ENCODE results near the gene LRCOL1. TPM values are rescaled to one million over a fixed set of nuclear protein-coding genes. Genes with fewer than 3 reads are reported as not detected.
A peak's percentile ranks its signal among the peaks of the same experiment; 100 is the strongest.

LRCOL1 gene
- total and polyA plus RNA-seq, 7 donors = 0.13 to 0.32 TPM; not detected in 5

DNA sequence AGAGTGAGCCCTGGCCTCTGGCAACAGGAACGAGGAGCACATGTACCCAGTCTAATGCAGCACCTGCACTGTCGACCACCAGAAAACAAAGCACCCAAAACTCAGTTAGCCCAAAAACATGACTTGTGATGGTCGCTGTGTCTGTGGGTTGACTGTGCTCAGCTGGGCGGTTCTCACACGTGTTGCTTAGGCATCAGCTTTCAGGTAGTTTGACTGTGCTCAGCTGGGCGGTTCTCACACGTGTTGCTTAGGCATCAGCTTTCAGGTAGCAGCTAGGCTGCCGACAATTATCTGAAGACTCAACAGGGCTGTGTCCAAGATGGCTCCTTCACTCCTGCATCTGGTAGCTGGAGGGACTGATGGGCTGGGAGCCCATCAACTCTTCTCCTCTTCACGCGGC is 1.2 kb upstream of the LRCOL1 start:
- Histone ChIP-seq H3K4me3 (no peak overlapping the region), H3K27me3 (ENCODE audit: insufficient read depth in 3 of 3, low read length in 2 of 3) (peaks cover 0 to 71% (median 20%) of the 10 kb centered on the region in 3 donors), H3K36me3 (ENCODE audit: insufficient read depth in 1 of 2, low read depth in 1 of 2) (no peaks in the 10 kb centered on the region), H3K4me1 (no peaks in the 10 kb centered on the region), H3K9me3 (peaks cover 3% of the 10 kb centered on the region), H3K27ac (no peak overlapping the region)
- intact Hi-C loops (cut with DNase I) = loop anchor here (5.0 to 10.0 kb wide), 2 partner anchors 194 to 457 kb away; no protein-coding TSS in a partner anchor
- TF ChIP-seq, protein P1, sequence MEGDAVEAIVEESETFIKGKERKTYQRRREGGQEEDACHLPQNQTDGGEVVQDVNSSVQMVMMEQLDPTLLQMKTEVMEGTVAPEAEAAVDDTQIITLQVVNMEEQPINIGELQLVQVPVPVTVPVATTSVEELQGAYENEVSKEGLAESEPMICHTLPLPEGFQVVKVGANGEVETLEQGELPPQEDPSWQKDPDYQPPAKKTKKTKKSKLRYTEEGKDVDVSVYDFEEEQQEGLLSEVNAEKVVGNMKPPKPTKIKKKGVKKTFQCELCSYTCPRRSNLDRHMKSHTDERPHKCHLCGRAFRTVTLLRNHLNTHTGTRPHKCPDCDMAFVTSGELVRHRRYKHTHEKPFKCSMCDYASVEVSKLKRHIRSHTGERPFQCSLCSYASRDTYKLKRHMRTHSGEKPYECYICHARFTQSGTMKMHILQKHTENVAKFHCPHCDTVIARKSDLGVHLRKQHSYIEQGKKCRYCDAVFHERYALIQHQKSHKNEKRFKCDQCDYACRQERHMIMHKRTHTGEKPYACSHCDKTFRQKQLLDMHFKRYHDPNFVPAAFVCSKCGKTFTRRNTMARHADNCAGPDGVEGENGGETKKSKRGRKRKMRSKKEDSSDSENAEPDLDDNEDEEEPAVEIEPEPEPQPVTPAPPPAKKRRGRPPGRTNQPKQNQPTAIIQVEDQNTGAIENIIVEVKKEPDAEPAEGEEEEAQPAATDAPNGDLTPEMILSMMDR (IDR thresholded peaks at IDR 0.05) = no peak
- no peak for ATAC-seq
- DNase-seq = no peak
- 92 to 95% (median 93%) methylated on average over 10 of the region's 10 CpGs for WGBS, 3 donors

DNA sequence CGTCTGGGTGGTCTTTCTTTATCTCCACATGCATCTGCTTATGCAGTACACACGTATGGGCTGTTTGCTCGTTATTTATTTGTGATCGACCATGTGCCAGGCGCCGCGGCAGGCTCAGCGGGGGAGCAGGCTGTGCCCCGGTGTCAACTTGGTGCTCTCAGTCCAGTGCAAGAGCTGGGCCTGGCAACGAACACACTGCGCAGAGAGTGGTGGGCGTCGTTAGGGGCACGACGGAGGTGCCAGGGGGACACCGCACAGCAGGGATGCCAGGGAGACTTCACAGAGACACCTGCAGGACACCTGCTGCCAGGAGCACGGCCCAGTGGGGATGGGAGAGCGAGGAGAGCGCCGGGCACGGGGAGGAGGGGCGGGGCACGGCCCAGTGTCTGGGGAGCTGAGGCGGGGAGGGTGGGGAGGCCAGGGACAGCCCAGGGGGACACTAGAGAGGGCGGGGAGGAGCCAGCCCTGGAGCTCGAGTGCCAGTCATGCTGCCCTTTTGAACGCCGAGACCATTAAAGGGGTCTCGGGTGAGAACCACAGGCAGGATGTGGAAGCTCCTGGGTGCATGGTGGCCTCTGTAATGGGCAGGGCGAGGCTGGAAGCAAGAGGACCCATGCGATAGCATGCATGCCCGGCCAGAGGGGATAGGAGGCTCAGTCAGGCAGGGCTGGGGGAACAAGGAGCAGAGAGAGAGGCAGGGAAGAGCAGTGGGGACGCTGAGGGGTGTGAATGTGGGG is 652 bp upstream of the LRCOL1 start:
- Histone ChIP-seq H3K27me3 (ENCODE audit: insufficient read depth in 3 of 3, low read length in 2 of 3) (peaks cover 0 to 71% (median 19%) of the 10 kb centered on the region in 3 donors), H3K9me3 (peaks cover 3% of the 10 kb centered on the region), H3K36me3 (ENCODE audit: insufficient read depth in 1 of 2, low read depth in 1 of 2) (no peaks in the 10 kb centered on the region), H3K4me1 (no peaks in the 10 kb centered on the region), H3K27ac (no peak overlapping the region), H3K4me3 (no peak overlapping the region)
- ATAC-seq = no peak
- intact Hi-C loops (cut with DNase I) = loop anchor here (5.0 to 10.0 kb wide), 2 partner anchors 194 to 456 kb away; no protein-coding TSS in a partner anchor
- TF ChIP-seq, protein P1 (IDR thresholded peaks at IDR 0.05) = no peak
- DNase-seq = no peak
- 75 to 82% (median 76%) methylated on average over 33 of the region's 33 CpGs for WGBS, 3 donors

DNA sequence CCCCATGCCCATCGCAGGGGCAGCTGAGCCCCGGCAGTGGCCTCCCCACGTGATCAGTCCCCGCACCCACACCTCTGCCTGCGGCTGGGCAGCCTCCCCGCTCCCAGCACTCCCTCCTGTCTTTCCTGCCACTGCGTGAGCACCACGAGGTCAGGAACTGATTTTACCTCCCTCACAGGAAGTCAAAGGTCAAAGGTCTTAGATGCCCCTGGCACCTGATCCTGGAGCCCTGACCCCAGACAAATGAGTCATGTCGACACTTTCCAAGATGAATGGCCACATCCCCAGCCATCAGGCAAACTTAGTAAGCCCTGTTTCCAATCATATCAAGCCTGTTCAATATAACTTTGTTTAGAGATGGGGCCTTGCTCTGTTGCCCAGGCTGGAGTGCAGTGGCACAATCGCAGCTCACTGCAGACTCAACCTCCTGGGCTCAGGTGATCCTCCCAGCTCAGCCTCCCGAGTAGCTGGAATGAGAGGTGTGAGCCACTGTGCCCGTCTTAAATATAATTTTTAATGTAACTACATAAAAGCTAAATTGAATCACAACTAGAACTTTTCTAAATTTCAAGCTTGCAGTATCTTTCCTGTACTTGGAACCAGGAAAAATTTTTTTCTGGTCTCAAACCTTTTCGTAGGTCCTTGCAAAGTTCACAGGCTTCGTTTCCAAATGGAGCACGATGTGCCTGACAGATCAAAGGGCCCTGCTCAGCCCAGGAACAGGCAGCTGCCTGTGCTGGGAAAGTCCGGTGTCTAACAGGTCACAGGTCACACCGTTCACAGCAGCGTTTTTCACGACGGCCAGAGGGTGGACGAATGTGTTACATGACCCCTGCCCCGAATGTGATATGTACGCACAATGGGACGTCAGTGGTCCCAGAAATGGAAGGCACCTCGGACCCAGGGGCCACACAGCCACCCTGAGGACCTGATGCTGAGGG is 1.9 kb downstream of the LRCOL1 start:
- peak in 1 of 2 donors; percentile 34 for DNase-seq
- TF ChIP-seq, protein P1 (IDR thresholded peaks at IDR 0.05) = no peak
- WGBS, 3 donors = 50 to 58% (median 51%) methylated on average over 25 of the region's 25 CpGs
- Histone ChIP-seq H3K9me3 (peaks cover 3% of the 10 kb centered on the region), H3K4me1 (no peaks in the 10 kb centered on the region), H3K27me3 (ENCODE audit: insufficient read depth in 3 of 3, low read length in 2 of 3) (peaks cover 0 to 85% (median 28%) of the 10 kb centered on the region in 3 donors), H3K4me3 (no peak overlapping the region), H3K36me3 (ENCODE audit: insufficient read depth in 1 of 2, low read depth in 1 of 2) (no peaks in the 10 kb centered on the region), H3K27ac (no peak overlapping the region)
- intact Hi-C loops (cut with DNase I) = no loop called here
- no peak for ATAC-seq

DNA sequence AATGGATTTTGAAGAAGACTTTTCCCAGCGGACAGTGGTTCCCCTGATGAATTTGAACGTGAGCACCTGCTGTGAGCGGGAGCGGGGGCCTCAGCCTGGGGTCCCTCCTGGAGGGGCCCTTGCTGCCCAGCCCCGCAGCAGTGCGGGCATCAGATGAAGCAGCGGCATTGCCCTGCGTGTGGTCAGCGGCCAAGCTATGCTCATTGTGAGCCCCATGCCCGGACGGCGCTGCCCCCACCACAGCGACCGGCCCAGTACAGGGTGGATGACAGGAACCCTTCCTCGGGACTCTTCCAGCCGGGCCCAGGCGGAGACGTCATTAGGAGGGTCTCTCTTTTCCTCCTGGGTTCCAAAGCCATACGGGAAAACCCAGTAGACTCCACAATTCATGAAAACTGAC is 3.5 kb downstream of the LRCOL1 start:
- Histone ChIP-seq H3K9me3 (no peaks in the 10 kb centered on the region), H3K4me3 (no peak overlapping the region), H3K36me3 (ENCODE audit: insufficient read depth in 1 of 2, low read depth in 1 of 2) (no peaks in the 10 kb centered on the region), H3K27ac (no peak overlapping the region), H3K27me3 (ENCODE audit: insufficient read depth in 3 of 3, low read length in 2 of 3) (peaks cover 0 to 89% (median 33%) of the 10 kb centered on the region in 3 donors), H3K4me1 (no peaks in the 10 kb centered on the region)
- DNase-seq (peak in 1 of 2 donors; percentile 26), ATAC-seq (no peak)
- intact Hi-C loops (cut with DNase I) = no loop called here
- TF ChIP-seq, protein P1 (IDR thresholded peaks at IDR 0.05) = no peak
- whole genome bisulfite sequencing, 3 donors = 38 to 57% (median 39%) methylated on average over 19 of the region's 19 CpGs
